Measurements from ENCODE around the gene NECTIN4. TPM values are rescaled to one million over a fixed set of nuclear protein-coding genes. Genes with fewer than 3 reads are reported as not detected.

NECTIN4 gene
- total and polyA plus RNA-seq, 2 of the 8 experiments (the other 6 are each of a cell fraction or from before 2014, with no cell fraction given): 0.19 to 0.71 TPM

Small RNA genes within 50 kb of the gene (small RNA-seq; reads per million reads assigned to genes)
- gene AL591806.2 (ENCODE audit: insufficient read depth): not detected

Other genes with a start within 250 kb of the NECTIN4 start
- not detected in 2 replicates for gene CD244, start 226.7 kb downstream of the NECTIN4 start, total RNA-seq (2021; fragmentation: NEBNext Ultra II Directional; extraction: Animal tissue kit (Norgen Biotek cat#: 25700))
- not detected in 2 replicates for gene CD244, start 226.7 kb downstream of the NECTIN4 start, polyA plus RNA-seq (2011; rRNA removed)
- not detected in 2 replicates for gene ITLN1, start 204.4 kb downstream of the NECTIN4 start, total RNA-seq (2021; fragmentation: NEBNext Ultra II Directional; extraction: Animal tissue kit (Norgen Biotek cat#: 25700))
- gene ITLN1, start 204.4 kb downstream of the NECTIN4 start, polyA plus RNA-seq (2011; rRNA removed): not detected in 2 replicates
- 4.7 and 5.6 TPM in 2 replicates for gene ITLN2, start 134.7 kb downstream of the NECTIN4 start, total RNA-seq (2021; fragmentation: NEBNext Ultra II Directional; extraction: Animal tissue kit (Norgen Biotek cat#: 25700))
- gene ITLN2, start 134.7 kb downstream of the NECTIN4 start, polyA plus RNA-seq (2011; rRNA removed): 6.3 and 6.8 TPM in 2 replicates
- 143 and 159 TPM in 2 replicates for gene F11R, start 68.4 kb downstream of the NECTIN4 start, total RNA-seq (2021; fragmentation: NEBNext Ultra II Directional; extraction: Animal tissue kit (Norgen Biotek cat#: 25700))
- 170 and 200 TPM in 2 replicates for gene F11R, start 68.4 kb downstream of the NECTIN4 start, polyA plus RNA-seq (2011; rRNA removed)
- gene TSTD1, start 50.6 kb downstream of the NECTIN4 start, total RNA-seq (2021; fragmentation: NEBNext Ultra II Directional; extraction: Animal tissue kit (Norgen Biotek cat#: 25700)): 60.4 and 60.9 TPM in 2 replicates
- 314 and 360 TPM in 2 replicates for gene TSTD1, start 50.6 kb downstream of the NECTIN4 start, polyA plus RNA-seq (2011; rRNA removed)
- 68.9 and 74.6 TPM in 2 replicates for gene USF1, start 43.6 kb downstream of the NECTIN4 start, total RNA-seq (2021; fragmentation: NEBNext Ultra II Directional; extraction: Animal tissue kit (Norgen Biotek cat#: 25700))
- 45.7 and 50.3 TPM in 2 replicates for gene USF1, start 43.6 kb downstream of the NECTIN4 start, polyA plus RNA-seq (2011; rRNA removed)
- gene ARHGAP30, start 19.7 kb downstream of the NECTIN4 start, total RNA-seq (2021; fragmentation: NEBNext Ultra II Directional; extraction: Animal tissue kit (Norgen Biotek cat#: 25700)): 0.39 and 0.40 TPM in 2 replicates
- gene ARHGAP30, start 19.7 kb downstream of the NECTIN4 start, polyA plus RNA-seq (2011; rRNA removed): 0.27 and 0.50 TPM in 2 replicates
- 4.0 and 6.5 TPM in 2 replicates for gene KLHDC9, start 8.8 kb upstream of the NECTIN4 start, total RNA-seq (2021; fragmentation: NEBNext Ultra II Directional; extraction: Animal tissue kit (Norgen Biotek cat#: 25700))
- 15.6 and 18.0 TPM in 2 replicates for gene KLHDC9, start 8.8 kb upstream of the NECTIN4 start, polyA plus RNA-seq (2011; rRNA removed)
- 71.2 and 74.7 TPM in 2 replicates for gene PFDN2, start 28.5 kb upstream of the NECTIN4 start, total RNA-seq (2021; fragmentation: NEBNext Ultra II Directional; extraction: Animal tissue kit (Norgen Biotek cat#: 25700))
- gene PFDN2, start 28.5 kb upstream of the NECTIN4 start, polyA plus RNA-seq (2011; rRNA removed): 66.2 and 69.6 TPM in 2 replicates
- 40.4 and 40.6 TPM in 2 replicates for gene NIT1, start 28.5 kb upstream of the NECTIN4 start, total RNA-seq (2021; fragmentation: NEBNext Ultra II Directional; extraction: Animal tissue kit (Norgen Biotek cat#: 25700))
- gene NIT1, start 28.5 kb upstream of the NECTIN4 start, polyA plus RNA-seq (2011; rRNA removed): 33.0 and 46.3 TPM in 2 replicates
- 42.0 and 42.6 TPM in 2 replicates for gene DEDD, start 43.1 kb upstream of the NECTIN4 start, total RNA-seq (2021; fragmentation: NEBNext Ultra II Directional; extraction: Animal tissue kit (Norgen Biotek cat#: 25700))
- gene DEDD, start 43.1 kb upstream of the NECTIN4 start, polyA plus RNA-seq (2011; rRNA removed): 55.9 and 61.7 TPM in 2 replicates
- 67.8 and 71.0 TPM in 2 replicates for gene UFC1, start 64.4 kb upstream of the NECTIN4 start, total RNA-seq (2021; fragmentation: NEBNext Ultra II Directional; extraction: Animal tissue kit (Norgen Biotek cat#: 25700))
- 60.2 and 102 TPM in 2 replicates for gene UFC1, start 64.4 kb upstream of the NECTIN4 start, polyA plus RNA-seq (2011; rRNA removed)
- 23.9 and 28.2 TPM in 2 replicates for gene USP21, start 69.9 kb upstream of the NECTIN4 start, total RNA-seq (2021; fragmentation: NEBNext Ultra II Directional; extraction: Animal tissue kit (Norgen Biotek cat#: 25700))
- gene USP21, start 69.9 kb upstream of the NECTIN4 start, polyA plus RNA-seq (2011; rRNA removed): 36.3 and 53.5 TPM in 2 replicates
- gene PPOX, start 76.9 kb upstream of the NECTIN4 start, total RNA-seq (2021; fragmentation: NEBNext Ultra II Directional; extraction: Animal tissue kit (Norgen Biotek cat#: 25700)): 32.1 and 40.4 TPM in 2 replicates
- gene PPOX, start 76.9 kb upstream of the NECTIN4 start, polyA plus RNA-seq (2011; rRNA removed): 37.7 and 39.4 TPM in 2 replicates
- 42.3 and 45.5 TPM in 2 replicates for gene B4GALT3, start 87.9 kb upstream of the NECTIN4 start, total RNA-seq (2021; fragmentation: NEBNext Ultra II Directional; extraction: Animal tissue kit (Norgen Biotek cat#: 25700))
- 43.0 and 61.2 TPM in 2 replicates for gene B4GALT3, start 87.9 kb upstream of the NECTIN4 start, polyA plus RNA-seq (2011; rRNA removed)
- 7.2 and 12.4 TPM in 2 replicates for gene ADAMTS4, start 109.5 kb upstream of the NECTIN4 start, total RNA-seq (2021; fragmentation: NEBNext Ultra II Directional; extraction: Animal tissue kit (Norgen Biotek cat#: 25700))
- 4.6 and 6.4 TPM in 2 replicates for gene ADAMTS4, start 109.5 kb upstream of the NECTIN4 start, polyA plus RNA-seq (2011; rRNA removed)
- gene NDUFS2, start 112.8 kb upstream of the NECTIN4 start, total RNA-seq (2021; fragmentation: NEBNext Ultra II Directional; extraction: Animal tissue kit (Norgen Biotek cat#: 25700)): 88.7 and 95.1 TPM in 2 replicates
- 100 and 113 TPM in 2 replicates for gene NDUFS2, start 112.8 kb upstream of the NECTIN4 start, polyA plus RNA-seq (2011; rRNA removed)
- gene FCER1G, start 125.7 kb upstream of the NECTIN4 start, total RNA-seq (2021; fragmentation: NEBNext Ultra II Directional; extraction: Animal tissue kit (Norgen Biotek cat#: 25700)): 0.86 TPM in 1 of 2 replicates, not detected in the other
- 0.85 and 1.6 TPM in 2 replicates for gene FCER1G, start 125.7 kb upstream of the NECTIN4 start, polyA plus RNA-seq (2011; rRNA removed)
- gene APOA2, start 134.1 kb upstream of the NECTIN4 start, total RNA-seq (2021; fragmentation: NEBNext Ultra II Directional; extraction: Animal tissue kit (Norgen Biotek cat#: 25700)): not detected in 2 replicates
- 0.41 TPM in 1 of 2 replicates, not detected in the other for gene APOA2, start 134.1 kb upstream of the NECTIN4 start, polyA plus RNA-seq (2011; rRNA removed)
- gene TOMM40L, start 136.5 kb upstream of the NECTIN4 start, total RNA-seq (2021; fragmentation: NEBNext Ultra II Directional; extraction: Animal tissue kit (Norgen Biotek cat#: 25700)): 13.8 and 15.0 TPM in 2 replicates
- gene TOMM40L, start 136.5 kb upstream of the NECTIN4 start, polyA plus RNA-seq (2011; rRNA removed): 11.4 and 14.2 TPM in 2 replicates
- not detected in 2 replicates for gene NR1I3, start 148.6 kb upstream of the NECTIN4 start, total RNA-seq (2021; fragmentation: NEBNext Ultra II Directional; extraction: Animal tissue kit (Norgen Biotek cat#: 25700))
- not detected in 2 replicates for gene NR1I3, start 148.6 kb upstream of the NECTIN4 start, polyA plus RNA-seq (2011; rRNA removed)
- 1.0 and 1.9 TPM in 2 replicates for gene PCP4L1, start 169.2 kb upstream of the NECTIN4 start, total RNA-seq (2021; fragmentation: NEBNext Ultra II Directional; extraction: Animal tissue kit (Norgen Biotek cat#: 25700))
- gene PCP4L1, start 169.2 kb upstream of the NECTIN4 start, polyA plus RNA-seq (2011; rRNA removed): 0.41 and 0.55 TPM in 2 replicates
- gene MPZ, start 220.4 kb upstream of the NECTIN4 start, total RNA-seq (2021; fragmentation: NEBNext Ultra II Directional; extraction: Animal tissue kit (Norgen Biotek cat#: 25700)): 4.1 and 6.1 TPM in 2 replicates
- 5.1 and 8.1 TPM in 2 replicates for gene MPZ, start 220.4 kb upstream of the NECTIN4 start, polyA plus RNA-seq (2011; rRNA removed)
- gene SDHC, start 224.8 kb upstream of the NECTIN4 start, total RNA-seq (2021; fragmentation: NEBNext Ultra II Directional; extraction: Animal tissue kit (Norgen Biotek cat#: 25700)): 216 and 224 TPM in 2 replicates
- gene SDHC, start 224.8 kb upstream of the NECTIN4 start, polyA plus RNA-seq (2011; rRNA removed): 251 and 305 TPM in 2 replicates